H9 (cell line): ENCODE data around the gene AJUBA. TPM values are rescaled to one million over a fixed set of nuclear protein-coding genes. Genes with fewer than 3 reads are reported as not detected.
"Not testable (repeated sequence)": the region's sequence is repeated elsewhere in the genome, so short reads cannot be mapped to it uniquely, and the experiment has no call there.

Experiments used
- DNase-seq: peaks from one replicate; pipeline ENCODE4 v3.0.0-alpha.2; 2017
- H2AFZ ChIP-seq: one replicate; pipeline ENCODE4 v1.6.1; 2013; ENCODE audit warnings: mild to moderate bottlenecking, low read length, control low read depth, moderate library complexity
- H2AK5ac ChIP-seq: 2 replicates; pipeline ENCODE4 v1.6.1; 2013; ENCODE audit warnings: low read length, control low read depth, mixed read lengths; ENCODE audit not compliant: insufficient read length
- H2BK120ac ChIP-seq: one replicate; pipeline ENCODE4 v1.6.1; 2013; ENCODE audit warnings: low read depth, mild to moderate bottlenecking, low read length, control low read depth, inconsistent platforms; ENCODE audit not compliant: poor library complexity, severe bottlenecking
- H2BK12ac ChIP-seq: 2 replicates; pipeline ENCODE4 v1.6.1; 2013; ENCODE audit warnings: low read length, control low read depth, mixed read lengths, low read depth; ENCODE audit not compliant: insufficient read length
- H2BK15ac ChIP-seq: 2 replicates; pipeline ENCODE4 v1.6.1; 2013; ENCODE audit warnings: low read depth, low read length, control low read depth
- H2BK20ac ChIP-seq: one replicate; pipeline ENCODE4 v1.6.1; 2013; ENCODE audit warnings: low read depth, mild to moderate bottlenecking, low read length, control low read depth, inconsistent platforms; ENCODE audit not compliant: poor library complexity, severe bottlenecking
- H2BK5ac ChIP-seq: 2 replicates; pipeline ENCODE4 v1.6.1; 2013; ENCODE audit warnings: low read length, control low read depth, mixed read lengths; ENCODE audit not compliant: insufficient read length
- H3K14ac ChIP-seq: 2 replicates; pipeline ENCODE4 v1.6.1; 2013; ENCODE audit warnings: low read length, control low read depth; ENCODE audit not compliant: insufficient read depth
- H3K18ac ChIP-seq: 2 replicates; pipeline ENCODE4 v1.6.1; 2013; ENCODE audit warnings: low read depth, mild to moderate bottlenecking, mixed read lengths, low read length, control low read depth; ENCODE audit not compliant: insufficient read length
- H3K23ac ChIP-seq: 2 replicates; pipeline ENCODE4 v1.6.1; 2013; ENCODE audit warnings: low read length, control low read depth, mixed read lengths, low read depth; ENCODE audit not compliant: insufficient read length
- H3K23me2 ChIP-seq: 2 replicates; pipeline ENCODE4 v1.6.1; 2013; ENCODE audit warnings: low read depth, mild to moderate bottlenecking, mixed read lengths, low read length, control low read depth; ENCODE audit not compliant: insufficient read length, poor library complexity, severe bottlenecking
- H3K27ac ChIP-seq: 2 replicates; pipeline ENCODE4 v1.5.1; 2013; ENCODE audit warnings: low read length, control low read depth, mixed read lengths, low read depth; ENCODE audit not compliant: insufficient read length
- H3K27me3 ChIP-seq: 2 replicates; pipeline ENCODE4 v1.6.1; 2013; ENCODE audit warnings: low read length, control low read depth, inconsistent platforms; ENCODE audit not compliant: insufficient read depth
- H3K4ac ChIP-seq: 2 replicates; pipeline ENCODE4 v1.6.1; 2013; ENCODE audit warnings: low read depth, mild to moderate bottlenecking, control low read depth, inconsistent platforms, low read length, moderate library complexity
- H3K4me1 ChIP-seq: 2 replicates; pipeline ENCODE4 v1.6.1; 2013; ENCODE audit warnings: low read length, control low read depth, inconsistent platforms; ENCODE audit not compliant: insufficient read depth
- H3K4me2 ChIP-seq: 2 replicates; pipeline ENCODE4 v1.6.1; 2013; ENCODE audit warnings: low read length, control low read depth, mixed read lengths; ENCODE audit not compliant: insufficient read length, insufficient read depth
- H3K56ac ChIP-seq: 2 replicates; pipeline ENCODE4 v1.6.1; 2013; ENCODE audit warnings: low read depth, mild to moderate bottlenecking, mixed read lengths, low read length, control low read depth; ENCODE audit not compliant: insufficient read length
- H3K79me1 ChIP-seq: 2 replicates; pipeline ENCODE4 v1.6.1; 2013; ENCODE audit warnings: low read depth, mild to moderate bottlenecking, moderate library complexity, low read length, control low read depth, inconsistent platforms; ENCODE audit not compliant: insufficient read depth, poor library complexity, severe bottlenecking
- H3K79me2 ChIP-seq: 2 replicates; pipeline ENCODE4 v1.6.1; 2013; ENCODE audit warnings: low read length, control low read depth, inconsistent platforms; ENCODE audit not compliant: insufficient read depth
- H3K9ac ChIP-seq: 2 replicates; pipeline ENCODE4 v1.6.1; 2013; ENCODE audit warnings: low read length, control low read depth, mixed read lengths; ENCODE audit not compliant: insufficient read length; ENCODE audit errors: extremely low read depth
- H3K9me3 ChIP-seq: one replicate; pipeline ENCODE4 v1.6.1; 2013; ENCODE audit warnings: low read depth, low read length, inconsistent platforms; ENCODE audit not compliant: control insufficient read depth
- H3T11ph ChIP-seq: one replicate; pipeline ENCODE4 v1.6.1; 2013; ENCODE audit warnings: mild to moderate bottlenecking, low read length, control low read depth, inconsistent platforms
- H4K20me1 ChIP-seq: one replicate; pipeline ENCODE4 v1.6.1; 2013; ENCODE audit not compliant: control insufficient read depth, insufficient read length, insufficient read depth
- H4K5ac ChIP-seq: 2 replicates; pipeline ENCODE4 v1.6.1; 2013; ENCODE audit warnings: low read depth, mild to moderate bottlenecking, mixed read lengths, low read length, control low read depth; ENCODE audit not compliant: insufficient read length
- H4K8ac ChIP-seq: replicated peaks from 2 replicates; pipeline ENCODE4 v1.6.1; 2013; ENCODE audit warnings: low read length, control low read depth, mixed read lengths, low read depth; ENCODE audit not compliant: insufficient read length
- H4K91ac ChIP-seq: 2 replicates; pipeline ENCODE4 v1.6.1; 2013; ENCODE audit warnings: low read depth, mild to moderate bottlenecking, moderate library complexity, mixed read lengths, low read length, control low read depth; ENCODE audit not compliant: insufficient read length
- H3K27ac Mint-ChIP-seq, 3 experiments: 2 replicates in 2 of 3; 3 replicates in 1 of 3; pipeline ENCODE4 v1.8.0; 2020 to 2021; ENCODE audit warnings: mixed read lengths in 3 of 3, mild to moderate bottlenecking in 1 of 3, moderate library complexity in 1 of 3
- H3K27me3 Mint-ChIP-seq: 2 replicates; pipeline ENCODE4 v1.8.0; 2021; ENCODE audit warnings: low read depth, mild to moderate bottlenecking, moderate library complexity, mixed read lengths
- H3K36me3 Mint-ChIP-seq, 3 experiments: 2 replicates in 2 of 3; 3 replicates in 1 of 3; pipeline ENCODE4 v1.8.0; 2020 to 2021; ENCODE audit warnings: low read depth in 3 of 3, mixed read lengths in 3 of 3; ENCODE audit not compliant: insufficient read depth in 1 of 3
- H3K4me1 Mint-ChIP-seq, 2 experiments: 2 replicates each; pipeline ENCODE4 v1.8.0; 2020; ENCODE audit warnings: mixed read lengths in 2 of 2
- H3K4me3 Mint-ChIP-seq, 2 experiments: 2 replicates in 1 of 2; 3 replicates in 1 of 2; pipeline ENCODE4 v1.8.0; 2020 to 2021; ENCODE audit warnings: mild to moderate bottlenecking in 2 of 2, mixed read lengths in 2 of 2, moderate library complexity in 1 of 2
- H3K9me3 Mint-ChIP-seq, 2 experiments: 2 replicates in 1 of 2; 3 replicates in 1 of 2; pipeline ENCODE4 v1.8.0; 2020; ENCODE audit warnings: mild to moderate bottlenecking in 2 of 2, mixed read lengths in 2 of 2, moderate library complexity in 1 of 2
- WGBS: extraction: QIAGEN DNeasy Blood & Tissue Kit; methylation state at CpG from one replicate; pipeline ENCODE4 v1.1.7; 2013; ENCODE audit warnings: missing lambda C conversion rate, low lambda C conversion rate, mixed read lengths; ENCODE audit not compliant: insufficient read length; ENCODE audit errors: extremely low coverage; 5-methylcytosine and 5-hydroxymethylcytosine counted together
- total RNA-seq: library from RNA; stranded (reverse); gene quantifications from 2 replicates; pipeline ENCODE4 v1.2.1, GENCODE V29; 2021
- TF ChIP-seq, protein P1 (sequence below): fragments of 200-600 bp; sonication (generic); conservative IDR thresholded peaks from 3 replicates; pipeline ENCODE4 v1.8.0; 2021; ENCODE audit warnings: antibody characterized with exemption, mild to moderate bottlenecking

Gene AJUBA
- total RNA-seq, 1 experiment from 2014 or later = 44.9 TPM

DNA sequence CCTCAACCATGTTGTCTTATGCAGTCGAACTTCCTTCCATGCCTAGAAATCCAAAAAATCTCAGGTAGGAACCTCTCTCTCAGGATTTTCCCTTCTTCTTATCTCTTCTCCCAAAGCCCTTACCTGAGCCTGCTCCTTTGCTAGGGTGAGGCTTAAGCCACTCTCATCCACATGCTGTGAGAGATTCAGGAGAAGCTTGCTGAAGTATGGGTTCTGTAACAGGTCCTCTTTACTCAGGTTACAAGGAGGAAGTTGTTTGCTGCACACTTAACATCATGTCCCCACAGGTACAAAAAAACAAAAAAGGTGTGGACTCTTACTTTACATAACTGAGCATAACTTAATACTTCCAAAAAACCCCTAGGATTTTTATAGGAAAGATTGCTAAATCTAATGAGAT, 29.9 kb downstream of the AJUBA start:
- H2BK120ac ChIP-seq = no peak overlapping the region
- no peak overlapping the region for H3K14ac ChIP-seq
- WGBS = no CpG with 5 or more reads among the region's 1 CpG
- H3K27ac ChIP-seq = no peak overlapping the region
- no peaks in the 10 kb centered on the region; the same call in 1 of the 2 replicates for H3K79me2 ChIP-seq
- no peaks in the 10 kb centered on the region for H4K20me1 ChIP-seq
- no peaks in the 10 kb centered on the region for H3K79me1 ChIP-seq
- Mint-ChIP-seq H3K4me3 (no peak overlapping the region), H3K9me3 (no peaks in the 10 kb centered on the region), H3K4me1 (peaks cover 15% of the 10 kb centered on the region in 2 experiments), H3K27me3 (no peaks in the 10 kb centered on the region), H3K27ac (peak overlapping the region in 1 of 3 experiments; percentile 4; a peak in 1 of 7 replicates), H3K36me3 (peaks cover 21 to 56% (median 52%) of the 10 kb centered on the region in 3 experiments; a peak in 6 of 7 replicates)
- H2BK15ac ChIP-seq = no peak overlapping the region
- H4K8ac ChIP-seq = no peak overlapping the region
- no peak overlapping the region for H3K9ac ChIP-seq
- H3K4ac ChIP-seq = no peak overlapping the region
- H3K56ac ChIP-seq = no peak overlapping the region
- H2AK5ac ChIP-seq = no peak overlapping the region
- no peak overlapping the region for H3K23ac ChIP-seq
- no peak overlapping the region for H2BK20ac ChIP-seq
- H4K91ac ChIP-seq = no peak overlapping the region
- no peak overlapping the region for H2BK12ac ChIP-seq
- no peaks in the 10 kb centered on the region for H3K27me3 ChIP-seq
- no peak overlapping the region for H2BK5ac ChIP-seq
- 0 out of 2 replicates have a peak, but pooled peaks cover 2% of the 10 kb centered on the region for H3K4me1 ChIP-seq
- no peak overlapping the region for H3K4me2 ChIP-seq
- H3T11ph ChIP-seq = no peak overlapping the region
- H4K5ac ChIP-seq = no peak overlapping the region
- no peak overlapping the region for H3K18ac ChIP-seq
- peaks cover 3% of the 10 kb centered on the region for H3K23me2 ChIP-seq
- H2AFZ ChIP-seq = no peak overlapping the region
- TF ChIP-seq, protein P1, sequence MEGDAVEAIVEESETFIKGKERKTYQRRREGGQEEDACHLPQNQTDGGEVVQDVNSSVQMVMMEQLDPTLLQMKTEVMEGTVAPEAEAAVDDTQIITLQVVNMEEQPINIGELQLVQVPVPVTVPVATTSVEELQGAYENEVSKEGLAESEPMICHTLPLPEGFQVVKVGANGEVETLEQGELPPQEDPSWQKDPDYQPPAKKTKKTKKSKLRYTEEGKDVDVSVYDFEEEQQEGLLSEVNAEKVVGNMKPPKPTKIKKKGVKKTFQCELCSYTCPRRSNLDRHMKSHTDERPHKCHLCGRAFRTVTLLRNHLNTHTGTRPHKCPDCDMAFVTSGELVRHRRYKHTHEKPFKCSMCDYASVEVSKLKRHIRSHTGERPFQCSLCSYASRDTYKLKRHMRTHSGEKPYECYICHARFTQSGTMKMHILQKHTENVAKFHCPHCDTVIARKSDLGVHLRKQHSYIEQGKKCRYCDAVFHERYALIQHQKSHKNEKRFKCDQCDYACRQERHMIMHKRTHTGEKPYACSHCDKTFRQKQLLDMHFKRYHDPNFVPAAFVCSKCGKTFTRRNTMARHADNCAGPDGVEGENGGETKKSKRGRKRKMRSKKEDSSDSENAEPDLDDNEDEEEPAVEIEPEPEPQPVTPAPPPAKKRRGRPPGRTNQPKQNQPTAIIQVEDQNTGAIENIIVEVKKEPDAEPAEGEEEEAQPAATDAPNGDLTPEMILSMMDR = no peak
- no peaks in the 10 kb centered on the region for H3K9me3 ChIP-seq
- no peak for DNase-seq

DNA sequence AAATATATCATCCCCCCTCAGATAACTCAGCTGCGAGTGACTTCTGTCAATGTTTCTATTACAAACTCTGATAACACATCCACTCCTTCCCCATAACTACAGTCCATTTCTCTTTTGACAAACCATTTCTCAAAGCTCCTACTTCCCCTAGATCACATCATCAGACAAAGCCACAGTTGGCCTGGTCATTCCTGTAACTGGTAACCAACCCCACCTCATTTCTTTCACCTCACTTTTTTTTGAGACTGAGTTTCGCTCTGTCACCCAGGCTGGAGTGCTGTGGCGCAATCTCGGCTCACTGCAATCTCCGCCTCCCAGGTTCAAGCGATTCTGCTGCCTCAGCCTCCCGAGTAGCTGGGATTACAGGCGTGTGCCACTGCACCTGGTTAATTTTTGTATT, 30.6 kb downstream of the AJUBA start:
- not testable (repeated sequence) for H3K9ac ChIP-seq, H4K8ac ChIP-seq, H3K4me3 Mint-ChIP-seq, H3K27ac ChIP-seq, H2BK15ac ChIP-seq, H4K5ac ChIP-seq, DNase-seq, H4K91ac ChIP-seq, H2AK5ac ChIP-seq, H3K56ac ChIP-seq, H3K79me1 ChIP-seq, H3K9me3 Mint-ChIP-seq, H3K9me3 ChIP-seq, H2BK12ac ChIP-seq, H4K20me1 ChIP-seq, H2BK5ac ChIP-seq, H3K18ac ChIP-seq, H3K14ac ChIP-seq, H3K4me2 ChIP-seq, H3K27me3 ChIP-seq, H3T11ph ChIP-seq, H2AFZ ChIP-seq, H2BK20ac ChIP-seq, H2BK120ac ChIP-seq, H3K4ac ChIP-seq, H3K79me2 ChIP-seq, H3K23ac ChIP-seq, H3K4me1 ChIP-seq, H3K23me2 ChIP-seq, H3K27me3 Mint-ChIP-seq
- WGBS = no CpG with 5 or more reads among the region's 8 CpGs
- Mint-ChIP-seq H3K36me3 (peaks cover 26 to 62% (median 58%) of the 10 kb centered on the region in 3 experiments; a peak in 6 of 7 replicates), H3K27ac (peak overlapping the region in 1 of 3 experiments; percentile 11; a peak in 2 of 7 replicates), H3K4me1 (peaks cover 15% of the 10 kb centered on the region in 2 experiments)
